Measurements from ENCODE around the gene TMEM198. TPM values are rescaled to one million over a fixed set of nuclear protein-coding genes. Genes with fewer than 3 reads are reported as not detected.

TMEM198 gene
- polyA plus RNA-seq, 4 donors: 2.7 to 5.0 (median 3.6) TPM

DNA sequence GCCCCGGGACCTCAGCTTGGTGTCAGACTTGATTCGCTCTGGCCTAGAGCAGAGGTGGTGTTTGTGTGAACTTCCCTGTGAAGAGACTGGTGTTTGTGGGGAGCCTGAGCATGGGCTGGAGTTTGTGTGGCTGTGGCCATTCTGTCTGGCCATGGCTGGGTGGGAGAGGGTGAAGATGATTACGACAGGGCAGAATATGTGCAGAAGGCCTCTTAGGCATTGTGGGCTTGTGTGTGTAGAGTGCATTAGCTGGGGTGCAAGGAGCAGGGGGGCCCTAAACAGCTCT is 17.0 kb downstream of the TMEM198 start:
- no peak for DNase-seq (ENCODE audit: low read depth in 4 of 4, low spot score in 2 of 4)

DNA sequence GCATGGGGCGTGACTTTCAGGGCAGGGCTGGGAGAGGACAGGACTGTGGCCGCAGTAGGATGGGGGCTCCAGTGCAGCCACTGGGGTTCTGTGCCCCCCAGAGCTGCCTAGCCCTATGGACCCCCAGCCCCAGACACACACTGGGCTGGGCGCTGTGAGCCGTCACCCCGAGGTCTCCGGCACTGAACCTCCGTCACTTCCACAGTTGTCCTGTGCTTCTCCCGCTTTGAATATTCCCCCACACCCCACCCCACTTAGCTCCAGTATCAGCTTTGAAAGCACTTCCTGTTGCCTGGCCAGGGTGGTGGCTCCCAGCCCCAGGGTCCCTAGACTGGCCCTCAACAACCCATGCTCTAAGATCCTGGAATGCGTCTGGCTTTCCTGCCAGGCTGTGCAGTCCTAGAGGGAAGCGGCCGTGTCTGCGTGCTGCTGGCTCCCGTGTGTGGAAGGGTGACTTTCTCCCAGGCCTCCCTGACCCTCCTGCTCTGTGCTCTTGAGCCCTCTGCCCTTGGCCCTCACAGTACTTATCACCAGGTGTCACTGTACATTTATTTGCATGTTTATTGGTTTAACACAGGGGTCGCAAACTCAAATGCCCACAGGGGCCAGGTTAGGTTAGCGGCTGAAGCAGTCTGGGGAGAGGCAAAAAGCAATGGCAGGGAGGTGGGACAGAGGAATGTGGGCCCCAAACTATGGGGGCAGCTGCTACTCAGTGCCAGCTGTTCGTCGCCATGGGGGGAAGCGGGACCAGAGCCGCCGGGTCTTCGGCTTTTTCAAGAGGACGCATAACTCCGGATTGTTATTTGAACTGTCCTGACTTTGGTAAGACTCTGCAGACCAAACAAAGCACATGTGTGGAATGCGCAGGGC is 17.6 kb downstream of the TMEM198 start:
- no peak for DNase-seq (ENCODE audit: low read depth in 4 of 4, low spot score in 2 of 4)

GRCh38 chr2:219562049-219563020 is 18.5 kb downstream of the TMEM198 start:
- no peak for DNase-seq (ENCODE audit: low read depth in 4 of 4, low spot score in 2 of 4)

DNA sequence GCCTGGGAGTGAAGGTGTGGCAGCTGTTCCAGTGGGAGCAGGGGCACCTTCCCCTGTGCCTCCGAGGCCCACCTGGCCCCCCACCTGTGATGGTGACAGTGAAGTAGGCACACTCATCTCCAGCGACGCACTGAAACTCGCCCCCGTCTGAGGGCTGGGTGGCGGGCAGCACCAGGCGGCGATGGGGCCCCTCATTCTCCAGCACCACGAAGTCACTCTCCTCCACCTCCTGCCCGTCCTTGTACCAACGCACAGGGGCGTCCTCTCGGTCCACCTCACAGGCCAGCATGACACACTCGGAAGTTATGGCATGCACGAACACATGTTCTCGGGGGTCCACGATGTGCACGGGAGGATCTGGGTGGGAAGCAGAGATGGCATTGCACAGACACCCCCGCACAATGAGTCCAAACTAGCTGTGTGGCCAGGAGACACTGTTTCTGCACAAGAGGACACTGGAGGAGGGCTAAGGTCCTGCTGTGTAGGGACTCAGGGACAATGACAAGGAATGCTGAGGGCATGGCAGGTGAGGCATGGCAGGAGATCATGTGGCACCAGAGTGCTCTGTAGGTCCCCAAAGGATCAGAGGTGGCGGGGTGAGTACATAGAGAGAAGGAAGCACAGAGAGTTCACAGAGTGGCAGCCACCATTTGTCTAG is 19.6 kb downstream of the TMEM198 start:
- no peak for DNase-seq (ENCODE audit: low read depth in 4 of 4, low spot score in 2 of 4)

DNA sequence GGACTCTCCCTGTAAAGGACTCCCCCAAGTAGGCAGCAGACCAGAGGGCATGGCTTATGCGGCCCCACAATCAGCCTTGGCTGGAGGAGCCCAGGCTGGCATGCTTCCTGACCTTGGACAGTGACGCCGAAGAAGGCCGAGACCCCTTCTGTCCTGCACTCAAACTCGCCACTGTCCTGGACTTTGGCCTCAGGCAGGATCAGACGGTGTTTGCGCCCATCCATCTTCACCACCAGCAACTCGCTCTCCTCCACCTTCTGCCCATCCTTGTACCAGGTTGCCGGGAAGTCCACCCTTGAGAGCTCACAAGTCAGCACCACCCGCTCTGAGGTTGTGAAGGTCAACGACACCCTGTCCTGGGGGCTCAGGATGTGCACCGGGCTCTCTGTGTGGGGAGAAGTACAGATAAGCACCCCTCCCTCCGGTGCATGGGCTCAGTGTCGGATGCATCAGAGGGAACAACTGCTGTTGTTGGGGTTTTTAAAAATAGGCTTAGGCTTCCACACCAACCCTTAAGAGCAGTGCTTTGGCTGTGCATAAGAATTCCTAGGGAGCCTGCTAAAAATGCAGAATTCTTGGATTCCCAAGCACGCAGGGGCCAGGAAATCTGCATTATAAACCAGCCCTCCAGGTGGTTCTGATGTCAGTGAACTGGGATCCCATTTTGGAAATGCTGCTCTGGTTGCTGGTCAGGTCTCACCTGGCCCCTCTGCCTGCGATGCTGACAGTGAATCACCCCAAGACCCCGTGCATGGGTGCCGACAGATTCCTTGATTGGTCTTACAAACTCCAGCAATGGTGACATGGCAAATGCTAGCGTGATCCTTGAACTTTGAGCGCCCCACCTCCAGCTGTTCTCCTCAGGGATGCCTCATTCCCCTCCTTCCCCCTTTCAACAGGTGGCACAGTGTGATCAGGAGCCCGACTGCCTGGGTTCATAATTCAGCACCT is 21.6 kb downstream of the TMEM198 start:
- no peak for DNase-seq (ENCODE audit: low read depth in 4 of 4, low spot score in 2 of 4)

- no peak for DNase-seq (ENCODE audit: low read depth in 4 of 4, low spot score in 2 of 4)
Measured at GRCh38 chr2:219566640-219567039, 22.8 kb downstream of the TMEM198 start.

DNA sequence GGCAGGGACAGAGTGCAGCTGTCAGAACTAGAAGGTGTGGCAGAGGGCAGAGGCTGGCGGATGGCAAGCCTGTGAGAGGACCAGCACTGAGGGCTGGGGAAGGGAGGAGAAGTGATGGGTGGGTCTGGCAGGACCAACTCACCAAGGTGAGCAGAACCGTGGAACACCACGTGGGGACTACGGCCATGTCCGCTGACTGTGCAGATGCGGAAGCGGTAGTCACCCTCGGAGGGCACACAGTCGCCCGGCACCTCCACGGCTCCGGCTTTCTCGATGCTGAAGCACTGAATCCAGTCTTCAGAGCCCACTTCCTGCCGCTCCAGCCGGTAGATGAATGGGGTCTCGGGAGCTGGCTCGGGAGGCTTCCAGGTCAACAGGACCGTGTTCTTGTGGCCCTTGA is 23.3 kb downstream of the TMEM198 start:
- no peak for DNase-seq (ENCODE audit: low read depth in 4 of 4, low spot score in 2 of 4)

DNA sequence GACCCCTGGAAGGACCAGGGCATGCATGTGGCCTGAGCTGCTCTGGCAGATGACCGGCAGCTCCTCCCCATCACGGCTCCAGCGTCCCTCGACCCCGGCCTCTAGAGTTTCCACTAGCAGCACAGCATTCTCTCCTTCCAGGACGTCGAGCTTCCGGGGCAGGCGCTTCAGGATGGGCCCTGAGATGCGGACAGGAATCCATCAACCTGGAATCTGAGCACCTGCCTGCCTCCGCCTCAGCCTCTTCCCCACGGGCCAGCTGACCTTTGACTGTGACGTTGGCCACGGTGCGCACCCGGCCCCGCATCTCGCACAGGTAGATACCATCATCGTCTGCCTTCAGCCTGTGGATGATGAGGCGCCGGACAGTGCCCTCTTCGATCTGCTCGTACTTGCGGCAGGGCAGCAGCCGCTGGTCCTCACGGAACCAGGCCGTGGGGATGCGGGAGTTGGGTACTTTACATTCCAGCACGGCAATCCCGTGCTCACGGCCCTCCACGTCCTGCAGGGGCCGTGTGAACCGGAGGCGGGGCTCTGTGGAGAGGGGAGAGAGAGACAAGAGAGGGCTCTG is 24.0 kb downstream of the TMEM198 start:
- DNase-seq (ENCODE audit: low read depth in 4 of 4, low spot score in 2 of 4): no peak

DNA sequence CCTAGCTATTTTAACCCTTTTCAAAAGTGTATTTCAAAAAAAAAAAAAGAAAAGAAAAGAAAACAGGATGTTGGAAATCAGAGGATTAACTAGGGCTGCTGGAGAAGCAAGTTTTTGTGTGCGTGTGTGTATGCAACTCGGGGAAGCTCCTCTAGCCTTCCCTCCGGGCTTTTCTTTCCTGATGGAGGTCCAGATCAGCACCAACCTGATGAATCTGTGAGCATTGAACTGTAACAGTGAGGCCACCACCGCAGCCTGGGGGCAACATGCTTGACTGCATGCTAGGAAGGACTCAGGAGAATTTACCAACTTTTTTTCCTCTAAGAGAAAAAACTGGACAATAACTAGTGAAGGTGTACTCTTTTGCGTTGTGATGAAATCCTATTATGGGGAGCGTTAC is 25.2 kb downstream of the TMEM198 start:
- no peak for DNase-seq (ENCODE audit: low read depth in 4 of 4, low spot score in 2 of 4)

DNA sequence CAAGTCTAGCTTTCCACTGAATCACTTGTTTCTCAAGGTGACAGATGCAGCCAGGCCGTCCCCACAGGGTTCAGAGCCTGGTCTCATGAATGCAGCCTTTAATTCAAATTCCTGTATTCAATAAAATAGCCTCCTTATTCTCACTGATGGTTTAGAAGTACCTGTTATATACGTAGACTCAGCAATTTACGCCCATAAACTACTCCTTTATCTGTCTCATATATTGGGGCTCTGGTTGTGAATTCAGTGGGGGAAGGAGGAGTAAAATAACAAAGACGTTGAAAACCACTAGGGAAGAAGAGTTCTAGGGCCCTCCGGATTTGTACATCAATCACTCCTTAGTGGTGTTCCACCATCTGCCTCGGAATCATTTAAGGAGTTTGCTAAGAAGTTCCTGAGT is 25.8 kb downstream of the TMEM198 start:
- no peak for DNase-seq (ENCODE audit: low read depth in 4 of 4, low spot score in 2 of 4)

DNA sequence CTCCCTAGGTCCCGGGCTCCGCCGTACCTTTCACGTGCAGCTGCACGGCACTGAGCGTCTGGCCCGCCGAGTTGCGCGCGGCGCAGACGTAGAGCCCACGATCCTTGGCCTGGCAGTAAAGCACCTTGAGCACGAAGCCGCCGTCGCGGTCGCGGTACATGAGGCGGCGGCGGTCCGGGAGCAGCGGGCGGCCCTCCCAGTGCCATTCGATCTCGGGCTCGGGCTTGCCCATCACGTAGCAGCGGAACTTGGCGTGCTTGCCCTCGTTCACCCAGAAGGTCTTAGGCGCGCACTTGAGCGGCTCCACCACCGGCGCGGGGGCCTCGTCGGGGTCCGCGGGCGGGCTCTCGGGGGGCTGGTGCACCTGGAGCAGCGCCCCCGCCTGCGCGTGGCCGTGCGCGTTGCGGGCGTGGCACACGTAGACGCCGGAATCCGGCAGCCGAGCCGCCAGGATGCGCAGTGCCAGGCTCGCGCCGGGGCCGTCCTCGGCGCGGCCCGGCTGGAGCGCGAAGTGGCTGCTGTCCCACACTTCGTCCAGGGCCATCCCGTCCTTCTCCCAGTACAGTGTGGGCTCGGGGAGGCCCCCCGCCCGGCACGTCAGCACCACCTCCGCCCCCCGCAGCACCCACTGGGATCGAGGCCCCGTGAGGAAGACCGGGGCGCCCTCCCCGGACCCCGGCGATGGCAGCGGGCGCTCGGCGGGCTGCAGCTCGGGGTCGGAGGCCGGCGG is 26.5 kb downstream of the TMEM198 start:
- no peak for DNase-seq (ENCODE audit: low read depth in 4 of 4, low spot score in 2 of 4)

- no peak for DNase-seq (ENCODE audit: low read depth in 4 of 4, low spot score in 2 of 4)
Measured at GRCh38 chr2:219570924-219571310, 27.1 kb downstream of the TMEM198 start.

DNA sequence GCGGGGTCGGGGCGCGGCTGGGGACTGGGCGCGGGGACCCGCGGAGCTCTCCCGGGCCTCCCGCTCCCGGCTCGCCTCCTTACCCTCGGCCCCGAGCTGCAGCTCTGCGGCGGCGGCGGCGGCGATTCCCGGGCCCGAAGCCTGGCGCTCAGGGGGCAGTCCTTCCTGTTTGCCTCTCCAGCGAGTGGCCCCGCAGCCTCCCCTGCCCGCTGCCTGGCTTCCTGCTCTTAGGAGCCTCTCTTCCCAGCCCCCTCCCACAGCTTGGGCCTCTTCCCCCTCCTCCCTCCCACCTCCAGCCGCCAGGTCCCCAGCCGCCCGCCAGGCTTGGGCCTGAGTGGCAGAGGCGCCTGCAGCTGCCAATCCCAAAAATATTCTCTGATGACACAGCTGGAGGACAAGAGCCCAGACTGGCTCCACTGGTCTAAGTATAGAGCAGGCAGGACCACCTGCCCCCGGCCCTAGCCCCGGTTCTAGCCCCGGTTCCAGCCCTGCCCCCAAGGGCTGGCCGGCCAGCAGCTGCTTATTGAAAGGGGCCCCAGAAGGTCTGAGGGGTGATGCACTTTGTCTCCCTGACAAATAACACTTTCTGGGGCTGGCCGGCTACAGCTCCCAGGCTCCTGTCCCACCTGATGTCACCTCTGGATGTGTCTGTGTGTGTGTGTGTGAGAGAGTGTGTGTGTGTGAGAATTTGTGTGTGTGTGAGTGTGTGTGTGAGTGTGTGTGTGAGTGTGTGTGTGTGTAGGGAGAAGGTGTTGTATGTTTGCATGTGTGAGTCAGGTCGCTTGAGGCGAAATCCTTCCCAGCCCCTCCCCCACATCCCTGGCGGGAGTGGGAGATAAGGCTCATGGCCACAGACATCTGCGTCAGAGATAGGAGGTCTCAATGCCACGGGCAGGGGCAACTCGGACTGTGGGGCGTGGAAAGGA is 27.7 kb downstream of the TMEM198 start, which contains the start of gene OBSL1:
Gene OBSL1 (minus strand): TSS at position 229 of the 926 bp plus-strand sequence. CDS start 307 bp downstream, outside the sequence.
- no peak for DNase-seq (ENCODE audit: low read depth in 4 of 4, low spot score in 2 of 4)

DNA sequence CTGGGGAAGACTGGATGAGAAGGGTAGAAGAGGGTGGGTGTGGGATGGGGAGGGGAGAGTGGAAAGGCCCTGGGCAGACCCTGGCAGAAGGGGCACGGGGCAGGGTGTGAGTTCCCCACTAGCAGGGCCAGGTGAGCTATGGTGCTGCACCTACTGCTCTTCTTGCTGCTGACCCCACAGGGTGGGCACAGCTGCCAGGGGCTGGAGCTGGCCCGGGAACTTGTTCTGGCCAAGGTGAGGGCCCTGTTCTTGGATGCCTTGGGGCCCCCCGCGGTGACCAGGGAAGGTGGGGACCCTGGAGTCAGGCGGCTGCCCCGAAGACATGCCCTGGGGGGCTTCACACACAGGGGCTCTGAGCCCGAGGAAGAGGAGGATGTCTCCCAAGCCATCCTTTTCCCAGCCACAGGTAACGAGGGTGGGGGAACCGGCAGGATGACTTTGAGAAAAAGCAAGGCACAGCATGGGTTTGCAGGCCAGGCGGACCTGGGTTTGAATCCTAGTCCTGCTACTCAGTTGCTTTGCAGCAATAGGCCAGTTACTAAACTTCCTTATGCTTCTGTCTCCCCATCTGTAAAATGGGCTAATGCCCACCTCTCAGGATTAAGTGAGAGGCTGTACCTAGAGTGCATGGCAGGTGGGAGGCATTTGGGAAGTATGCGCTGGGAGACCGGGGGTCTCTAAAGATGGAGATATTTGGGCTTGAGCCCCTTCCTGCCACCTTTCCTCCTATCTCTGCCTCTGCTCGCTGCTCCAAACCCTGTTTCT is 28.6 kb downstream of the TMEM198 start, which contains the start of gene INHA:
Gene INHA (plus strand): TSS at position 74 of the 765 bp plus-strand sequence. CDS start 65 bp downstream, at position 139.
- DNase-seq (ENCODE audit: low read depth in 4 of 4, low spot score in 2 of 4): no peak

DNA sequence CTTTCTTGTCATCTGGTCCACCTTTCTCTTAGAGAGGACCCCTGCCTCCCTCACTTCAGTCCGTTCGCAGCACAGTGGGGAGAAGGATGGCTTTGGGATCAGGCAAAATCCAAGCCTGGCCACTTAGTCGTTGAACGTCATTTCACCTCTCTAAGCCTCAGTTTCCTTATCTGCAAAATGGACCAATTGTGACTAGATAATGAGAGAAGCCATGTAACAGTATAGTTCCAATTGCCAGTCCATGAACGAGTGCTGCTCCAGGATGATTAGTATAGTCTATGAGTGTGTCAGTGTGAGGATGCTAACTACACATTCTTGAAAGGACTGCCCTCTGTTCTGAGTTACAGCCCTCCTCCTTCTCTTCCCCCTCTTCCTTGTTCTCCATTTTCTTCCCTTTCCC is 29.3 kb downstream of the TMEM198 start:
- DNase-seq (ENCODE audit: low read depth in 4 of 4, low spot score in 2 of 4): no peak

- no peak for DNase-seq (ENCODE audit: low read depth in 4 of 4, low spot score in 2 of 4)
Measured at GRCh38 chr2:219574484-219575311, 30.9 kb downstream of the TMEM198 start.
